ENCODE results near the gene MAPKAP1. TPM values are rescaled to one million over a fixed set of nuclear protein-coding genes. Genes with fewer than 3 reads are reported as not detected.

The MAPKAP1 gene
- total RNA-seq, 2 donors from 2014 or later = 75.3 to 91.6 TPM

GRCh38 chr9:125600194-125600593, 106.8 kb downstream of the MAPKAP1 start:
- H3K4me1 ChIP-seq (ENCODE audit: control insufficient read depth, insufficient read depth, low read length) = peaks cover 5% of the 10 kb centered on the region
- no peak overlapping the region for H3K27ac Mint-ChIP-seq
- no peak overlapping the region for H3K9ac ChIP-seq (ENCODE audit: extremely low read depth, low read length, poor library complexity, severe bottlenecking)
- no peak for DNase-seq
- no peak for TF ChIP-seq CTCF (conservative IDR thresholded peaks at IDR 0.05)
- H3K36me3 Mint-ChIP-seq (ENCODE audit: low read depth) = peaks cover 8% of the 10 kb centered on the region
- H3K27me3 Mint-ChIP-seq (ENCODE audit: insufficient read depth) = no peaks in the 10 kb centered on the region
- H3K9me3 ChIP-seq (ENCODE audit: control insufficient read depth, low read length) = no peaks in the 10 kb centered on the region
- H3K27ac ChIP-seq (ENCODE audit: low read depth, low read length) = no peak overlapping the region
- peaks cover 19% of the 10 kb centered on the region for H3K4me1 Mint-ChIP-seq
- H3K4me3 Mint-ChIP-seq = no peak overlapping the region
- H3K4me3 ChIP-seq (ENCODE audit: low read length) = no peak overlapping the region
- whole genome bisulfite sequencing, 2 experiments (ENCODE audit: insufficient coverage in 1 of 2, insufficient read length in 1 of 2) = 100% methylated on average over 1 of the region's 1 CpG
- no peaks in the 10 kb centered on the region for H3K9me3 Mint-ChIP-seq
- H3K36me3 ChIP-seq (ENCODE audit: control insufficient read depth, insufficient read depth, low read length) = no peaks in the 10 kb centered on the region
- H3K27me3 ChIP-seq (ENCODE audit: control insufficient read depth, insufficient read depth, low read length, poor library complexity, severe bottlenecking) = no peaks in the 10 kb centered on the region

GRCh38 chr9:125594223-125594610, 112.8 kb downstream of the MAPKAP1 start:
- H3K27me3 ChIP-seq (ENCODE audit: control insufficient read depth, insufficient read depth, low read length, poor library complexity, severe bottlenecking) = no peaks in the 10 kb centered on the region
- Mint-ChIP-seq H3K27me3 (ENCODE audit: insufficient read depth) (no peaks in the 10 kb centered on the region), H3K9me3 (no peaks in the 10 kb centered on the region), H3K4me3 (no peak overlapping the region), H3K4me1 (peaks cover 9% of the 10 kb centered on the region), H3K27ac (peak overlapping the region; percentile 4), H3K36me3 (ENCODE audit: low read depth) (peaks cover 6% of the 10 kb centered on the region)
- DNase-seq = no peak
- H3K9me3 ChIP-seq (ENCODE audit: control insufficient read depth, low read length) = no peaks in the 10 kb centered on the region
- peaks cover 4% of the 10 kb centered on the region for H3K4me1 ChIP-seq (ENCODE audit: control insufficient read depth, insufficient read depth, low read length)
- H3K27ac ChIP-seq (ENCODE audit: low read depth, low read length) = no peak overlapping the region
- WGBS, 2 experiments (ENCODE audit: insufficient coverage in 1 of 2, insufficient read length in 1 of 2) = 88 to 96% methylated on average over 3 of the region's 3 CpGs
- TF ChIP-seq CTCF (conservative IDR thresholded peaks at IDR 0.05) = no peak
- H3K36me3 ChIP-seq (ENCODE audit: control insufficient read depth, insufficient read depth, low read length) = no peaks in the 10 kb centered on the region
- H3K9ac ChIP-seq (ENCODE audit: extremely low read depth, low read length, poor library complexity, severe bottlenecking) = no peak overlapping the region
- no peak overlapping the region for H3K4me3 ChIP-seq (ENCODE audit: low read length)

- H3K36me3 Mint-ChIP-seq (ENCODE audit: low read depth) = peaks cover 6% of the 10 kb centered on the region
- H3K27me3 ChIP-seq (ENCODE audit: control insufficient read depth, insufficient read depth, low read length, poor library complexity, severe bottlenecking) = no peaks in the 10 kb centered on the region
- H3K4me3 Mint-ChIP-seq = no peak overlapping the region
- H3K27ac Mint-ChIP-seq = no peak overlapping the region
- no peak overlapping the region for H3K27ac ChIP-seq (ENCODE audit: low read depth, low read length)
- H3K9me3 ChIP-seq (ENCODE audit: control insufficient read depth, low read length) = no peaks in the 10 kb centered on the region
- H3K27me3 Mint-ChIP-seq (ENCODE audit: insufficient read depth) = no peaks in the 10 kb centered on the region
- no peak overlapping the region for H3K9ac ChIP-seq (ENCODE audit: extremely low read depth, low read length, poor library complexity, severe bottlenecking)
- H3K36me3 ChIP-seq (ENCODE audit: control insufficient read depth, insufficient read depth, low read length) = no peaks in the 10 kb centered on the region
- no peak for TF ChIP-seq CTCF (conservative IDR thresholded peaks at IDR 0.05)
- H3K4me1 ChIP-seq (ENCODE audit: control insufficient read depth, insufficient read depth, low read length) = peaks cover 4% of the 10 kb centered on the region
- H3K4me3 ChIP-seq (ENCODE audit: low read length) = no peak overlapping the region
- WGBS, 2 experiments (ENCODE audit: insufficient coverage in 1 of 2, insufficient read length in 1 of 2) = 91 to 96% methylated on average over 6 of the region's 6 CpGs
- DNase-seq = no peak
- H3K4me1 Mint-ChIP-seq = peaks cover 9% of the 10 kb centered on the region
- no peaks in the 10 kb centered on the region for H3K9me3 Mint-ChIP-seq
These were observed 113.3 kb downstream of the MAPKAP1 start for GRCh38 chr9:125593581-125594222.
